ENCODE measurements around the gene DCLK2.

Gene DCLK2

DNA sequence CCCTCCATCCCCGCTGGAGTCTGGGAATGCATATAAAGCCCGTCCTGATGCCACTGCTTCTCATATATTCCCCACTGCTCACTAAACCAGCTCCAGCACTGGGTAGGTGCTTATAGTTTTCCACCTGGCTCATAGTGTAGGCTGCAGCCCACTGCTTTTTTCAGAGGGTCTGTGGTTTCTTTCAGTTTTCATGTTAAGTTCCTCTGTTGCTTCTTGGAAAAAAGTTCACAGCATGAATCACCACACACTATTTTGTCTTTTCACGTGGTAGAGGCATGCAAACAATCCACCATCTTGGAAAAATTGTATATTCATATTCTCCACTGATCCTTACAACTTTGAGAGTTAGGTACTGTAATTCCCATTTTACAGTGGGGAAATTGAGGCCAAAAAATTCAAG lies 39.4 kb downstream of the DCLK2 start:
- DNase-seq (ENCODE audit: low read depth) = no peak

DNA sequence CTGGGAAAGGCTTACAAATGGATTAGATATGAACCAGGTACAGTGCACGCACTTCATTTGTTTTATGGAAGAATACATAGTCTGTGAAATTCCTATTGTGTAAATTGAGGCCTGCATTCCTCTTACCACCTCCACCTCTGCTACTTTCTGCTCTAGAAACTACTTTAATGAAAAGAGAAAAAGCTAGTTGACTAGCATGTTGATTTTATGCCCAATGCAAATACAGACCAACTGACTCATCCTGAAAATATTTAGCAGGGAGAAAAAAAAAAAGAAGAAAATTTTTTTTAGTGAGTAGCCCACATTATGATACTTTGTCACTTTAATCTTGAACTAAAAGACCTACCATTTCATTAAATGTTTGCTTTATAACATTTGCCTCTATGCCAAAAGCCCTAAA lies 41.2 kb downstream of the DCLK2 start:
- no peak for DNase-seq (ENCODE audit: low read depth)

- no peak for DNase-seq (ENCODE audit: low read depth)
Observed at GRCh38 chr4:150123087-150123486, 44.8 kb downstream of the DCLK2 start.

DNA sequence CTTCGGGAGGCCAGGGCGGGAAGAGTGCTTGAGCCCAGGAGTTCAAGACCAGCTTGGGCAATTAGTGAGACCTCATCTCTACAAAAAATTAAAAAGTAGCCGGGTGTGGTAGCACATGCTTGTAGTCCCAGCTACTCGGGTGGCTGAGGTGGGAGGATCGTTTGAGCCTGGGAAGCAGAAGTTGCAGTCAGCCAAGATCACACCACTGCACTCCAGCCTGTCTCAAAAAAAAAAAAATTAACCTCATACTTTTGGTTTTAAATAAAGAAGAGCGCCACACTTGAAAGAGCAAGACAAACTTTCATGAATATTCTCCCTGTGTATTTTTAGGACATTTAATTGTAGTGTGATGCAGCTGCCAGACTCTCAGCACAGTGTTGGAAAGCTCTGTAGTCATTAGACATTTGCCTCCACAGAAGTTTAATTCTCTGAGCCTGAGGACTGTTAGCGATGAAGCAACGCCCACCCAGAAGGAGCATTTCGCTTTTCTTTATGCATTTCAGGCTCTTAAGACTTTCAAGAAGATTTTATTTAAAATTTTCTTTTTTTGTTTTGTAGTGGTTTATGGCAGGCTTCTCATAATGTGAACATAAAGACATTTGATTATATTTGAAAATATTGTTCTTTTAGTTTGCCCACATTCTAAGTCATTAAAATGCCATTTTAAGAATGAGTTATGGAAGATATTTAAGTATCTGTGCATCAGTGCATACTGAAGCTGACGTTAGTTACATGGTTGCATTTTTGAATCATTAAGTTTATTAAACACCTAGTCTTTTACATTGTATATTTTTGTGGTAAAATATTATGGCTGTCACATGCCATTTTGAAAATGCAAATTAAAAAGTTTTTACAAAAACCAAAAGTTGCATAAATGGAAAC lies 45.8 kb downstream of the DCLK2 start:
- DNase-seq (ENCODE audit: low read depth) = no peak

GRCh38 chr4:150126201-150126863 lies 48.1 kb downstream of the DCLK2 start:
- DNase-seq (ENCODE audit: low read depth) = no peak

DNA sequence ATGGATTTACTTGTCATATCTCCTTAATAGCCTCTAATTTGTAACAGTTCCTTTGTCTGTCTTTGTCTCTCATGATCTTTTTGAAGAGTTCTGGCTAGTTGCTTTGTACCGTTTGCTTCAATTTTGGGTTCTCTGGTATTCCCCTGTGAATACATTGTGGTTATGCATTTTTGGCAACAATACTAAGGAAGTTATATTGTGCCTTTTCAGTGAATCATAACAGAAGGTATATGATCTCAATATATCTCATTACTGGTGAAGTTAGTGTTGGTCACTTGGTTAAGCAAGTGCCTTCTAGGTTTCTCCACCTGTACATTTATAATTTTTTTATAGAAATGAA lies 48.6 kb downstream of the DCLK2 start:
- DNase-seq (ENCODE audit: low read depth) = no peak

- no peak for DNase-seq (ENCODE audit: low read depth)
Observed at GRCh38 chr4:150127757-150128156, 49.5 kb downstream of the DCLK2 start.

DNA sequence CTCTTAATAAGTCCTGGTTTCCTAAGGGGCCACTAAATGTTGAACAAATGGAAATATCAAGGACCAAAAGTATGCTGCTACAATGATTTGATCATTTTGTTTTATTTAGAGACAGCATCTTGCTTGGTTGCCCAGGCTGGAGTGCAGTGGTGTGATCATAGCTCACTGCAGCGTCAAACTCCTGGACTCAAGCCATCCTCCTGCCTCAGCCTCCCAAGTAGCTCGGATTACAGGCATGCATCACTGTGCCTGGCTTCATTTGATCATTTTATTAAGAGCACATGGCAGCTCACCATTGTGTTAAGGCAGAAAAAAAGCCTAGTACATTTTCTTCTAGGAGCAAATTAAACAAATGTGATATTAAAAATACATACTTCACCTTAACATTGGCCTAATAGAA lies 52.7 kb downstream of the DCLK2 start:
- DNase-seq (ENCODE audit: low read depth) = peak; percentile 72

DNA sequence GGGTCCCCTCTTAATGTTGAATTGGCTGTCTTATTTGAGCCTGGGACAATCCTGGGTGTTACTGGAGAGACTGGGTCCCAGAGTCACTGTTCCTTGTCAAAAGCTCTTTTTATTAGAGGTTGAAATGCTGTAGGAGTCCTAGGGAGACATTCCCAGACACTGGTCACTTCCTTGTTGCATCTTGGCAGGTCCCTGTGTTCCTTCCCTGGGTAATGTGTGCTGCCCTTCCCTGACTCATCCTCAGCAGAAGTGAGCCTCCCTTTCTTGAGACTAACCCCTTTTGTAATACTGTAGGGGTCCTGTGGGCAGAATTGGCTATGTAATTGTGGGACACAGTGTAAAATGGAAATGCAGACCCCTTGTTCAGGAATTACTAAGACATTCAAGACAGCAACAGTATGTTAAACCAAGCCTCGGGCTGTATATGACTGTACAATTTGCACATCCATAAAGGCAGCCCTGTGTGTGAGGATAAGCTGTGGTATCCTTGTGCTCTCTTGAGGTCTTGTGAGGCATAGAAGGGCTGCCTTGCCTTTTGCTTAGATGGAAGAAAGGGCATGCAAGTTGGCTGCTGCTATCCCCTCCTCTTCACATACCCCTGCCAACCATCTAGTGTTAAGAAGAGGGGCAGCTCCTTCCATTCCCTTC lies 53.5 kb downstream of the DCLK2 start:
- DNase-seq (ENCODE audit: low read depth) = no peak

DNA sequence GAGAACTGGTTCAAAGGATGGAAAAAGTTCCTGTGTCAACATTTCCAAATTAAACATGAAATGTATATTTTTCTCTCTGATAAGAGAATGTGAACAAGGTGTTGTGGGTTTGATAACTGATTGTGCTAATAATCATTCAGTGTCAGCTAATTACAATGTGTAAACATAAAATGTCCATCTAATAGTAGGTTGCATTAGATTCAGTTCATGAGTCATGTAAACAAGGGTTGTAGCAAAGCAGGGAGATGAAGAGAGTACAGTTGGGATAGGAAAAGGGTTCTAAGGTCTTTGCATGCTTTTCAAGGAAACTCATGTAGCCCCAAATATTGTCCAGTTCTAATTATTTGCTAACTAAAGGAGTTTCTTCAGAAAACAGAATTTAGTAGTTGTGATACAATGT lies 55.4 kb downstream of the DCLK2 start:
- no peak for DNase-seq (ENCODE audit: low read depth)

GRCh38 chr4:150135134-150135772 lies 57.0 kb downstream of the DCLK2 start:
- DNase-seq (ENCODE audit: low read depth) = no peak

DNA sequence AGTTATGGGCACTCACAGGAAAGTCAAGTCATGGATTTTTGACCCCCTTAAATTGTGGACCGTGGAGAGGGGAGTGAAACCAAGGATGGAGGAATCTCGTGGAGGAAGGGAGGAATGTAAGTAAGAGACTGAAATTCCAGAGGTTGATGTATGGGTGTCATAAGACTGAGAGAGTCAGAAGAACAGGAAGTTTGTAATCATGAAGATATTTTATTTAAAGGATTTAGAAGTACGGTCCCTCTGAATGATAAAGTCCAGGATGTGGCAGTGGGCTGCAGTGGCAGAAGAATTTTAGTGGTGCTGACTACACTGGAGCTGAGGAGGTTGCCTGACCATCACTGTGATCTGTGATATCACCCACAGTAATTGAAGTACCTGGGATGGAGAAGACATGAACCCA lies 57.8 kb downstream of the DCLK2 start:
- DNase-seq (ENCODE audit: low read depth) = no peak

DNA sequence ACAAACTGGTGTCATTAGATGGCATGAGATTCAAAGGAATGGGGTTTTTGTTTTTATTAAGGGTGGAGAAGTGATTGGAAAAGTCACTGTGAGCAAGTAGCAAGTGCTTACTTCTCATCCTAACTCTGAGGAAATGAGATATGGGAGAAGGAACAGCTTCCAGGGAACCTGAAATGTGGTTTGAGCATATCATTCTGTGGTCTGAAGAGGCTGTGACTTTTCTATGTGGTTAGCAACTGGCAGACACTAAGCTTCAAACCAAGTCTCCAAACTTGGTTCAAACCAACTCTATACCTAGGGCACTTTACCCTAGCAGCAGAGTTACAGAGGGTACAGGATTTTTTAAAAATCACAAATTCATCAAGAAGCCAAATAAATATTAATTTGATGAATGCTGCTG lies 58.2 kb downstream of the DCLK2 start:
- DNase-seq (ENCODE audit: low read depth) = no peak

GRCh38 chr4:150139297-150139865 lies 61.1 kb downstream of the DCLK2 start:
- DNase-seq (ENCODE audit: low read depth) = no peak

- DNase-seq (ENCODE audit: low read depth) = peak; percentile 64
Observed at GRCh38 chr4:150140774-150141400, 62.6 kb downstream of the DCLK2 start.

- no peak for DNase-seq (ENCODE audit: low read depth)
Observed at GRCh38 chr4:150141756-150142155, 63.5 kb downstream of the DCLK2 start.

- no peak for DNase-seq (ENCODE audit: low read depth)
Observed at GRCh38 chr4:150142831-150143230, 64.6 kb downstream of the DCLK2 start.

DNA sequence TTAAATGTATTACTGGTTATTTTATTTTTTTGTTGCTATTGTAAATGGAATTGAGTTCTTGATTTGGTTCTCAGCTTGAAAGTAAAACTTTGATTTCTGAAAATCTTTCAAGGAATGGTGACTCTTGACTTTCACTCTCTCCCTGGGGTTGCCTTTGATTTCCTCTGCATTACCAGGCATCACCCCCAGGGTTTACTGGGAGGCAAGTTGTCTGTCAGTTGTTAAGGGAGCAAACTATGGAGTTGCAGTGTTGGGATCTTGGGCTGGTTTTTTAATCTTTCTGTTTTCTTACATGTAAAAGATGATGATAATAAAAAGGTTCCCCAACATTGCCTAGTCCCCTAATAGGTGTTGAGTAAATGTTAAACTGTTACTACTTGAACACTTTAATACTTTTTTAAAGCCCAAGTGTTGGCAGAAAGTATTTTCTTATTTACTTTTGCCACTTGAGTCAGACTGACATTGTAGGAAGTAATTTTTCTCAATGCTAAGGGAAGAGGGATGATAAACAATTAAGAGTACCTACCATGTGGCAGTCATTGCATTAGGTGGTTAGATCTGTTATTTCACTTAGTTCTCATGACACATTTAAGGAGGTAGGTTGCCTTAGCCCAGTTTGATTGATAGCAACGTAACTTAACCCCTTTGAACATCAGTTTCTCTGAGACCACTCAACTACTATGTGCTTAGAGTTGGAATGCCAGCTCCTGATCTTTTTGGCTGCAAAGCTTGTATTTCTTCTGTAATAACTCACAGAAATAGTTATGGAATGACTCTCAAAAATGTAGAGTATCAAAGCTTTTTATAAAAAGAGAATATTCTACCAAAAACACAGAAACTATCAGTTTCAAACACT lies 67.1 kb downstream of the DCLK2 start:
- no peak for DNase-seq (ENCODE audit: low read depth)

GRCh38 chr4:150145946-150146340 lies 67.7 kb downstream of the DCLK2 start:
- no peak for DNase-seq (ENCODE audit: low read depth)

GRCh38 chr4:150149381-150149780 lies 71.1 kb downstream of the DCLK2 start:
- DNase-seq (ENCODE audit: low read depth) = peak; percentile 23

DNA sequence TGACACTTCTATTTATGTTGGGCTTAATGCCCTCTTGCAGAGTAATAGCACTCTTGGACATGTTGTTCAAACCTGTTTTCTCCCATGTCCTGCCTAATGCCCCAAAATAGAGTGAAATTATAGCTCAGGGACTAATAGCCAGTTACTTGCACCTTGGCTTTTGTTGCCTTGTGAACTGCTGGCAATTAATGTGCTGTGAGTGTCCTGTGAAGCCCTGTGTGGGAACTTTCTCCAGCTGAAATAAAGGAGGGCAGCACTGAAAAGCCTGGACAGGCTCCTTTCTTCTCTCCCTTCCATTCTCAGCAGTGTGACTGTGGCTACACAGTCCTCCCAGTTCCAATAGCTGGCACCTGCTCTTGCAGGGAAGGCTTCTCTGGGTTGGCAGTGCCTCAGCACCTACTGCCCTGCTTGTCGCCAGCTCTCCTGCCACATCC lies 72.4 kb downstream of the DCLK2 start:
- DNase-seq (ENCODE audit: low read depth) = no peak
